Keratinocyte (primary cell): ENCODE results near the gene BRAT1. TPM values are rescaled to one million over a fixed set of nuclear protein-coding genes. Genes with fewer than 3 reads are reported as not detected.

ENCODE experiments used
- DNase-seq: peaks from one replicate; pipeline ENCODE4 v3.0.0-alpha.2; 2011; ENCODE audit warnings: low read depth, missing footprints, low spot score
- FAIRE-seq: peaks from 2 replicates; lab custom pipeline; 2011; peaks lifted over from hg19 to GRCh38; lab: Jason Lieb, UNC
- H2AFZ ChIP-seq: 2 replicates; pipeline ENCODE4 v1.6.0; 2012; ENCODE audit warnings: low read length, control low read depth, inconsistent platforms; ENCODE audit not compliant: control insufficient read depth
- H3K27ac ChIP-seq: 2 replicates; pipeline ENCODE4 v1.5.1; 2011; ENCODE audit warnings: low read length; ENCODE audit not compliant: control insufficient read depth, insufficient read depth
- H3K27me3 ChIP-seq: 3 replicates; pipeline ENCODE4 v1.6.0; 2011; ENCODE audit warnings: low read length; ENCODE audit not compliant: control insufficient read depth, insufficient read depth; ENCODE audit errors: extremely low read depth
- H3K36me3 ChIP-seq, 2 experiments: 2 replicates in 1 of 2; 3 replicates in 1 of 2; pipeline ENCODE4 v1.5.1; 2011; ENCODE audit warnings: low read length in 2 of 2, mild to moderate bottlenecking in 1 of 2; ENCODE audit not compliant: control insufficient read depth in 2 of 2, insufficient read depth in 2 of 2; ENCODE audit errors: extremely low read depth in 1 of 2
- H3K4me1 ChIP-seq: 3 replicates; pipeline ENCODE4 v1.5.1; 2011; ENCODE audit warnings: low read length; ENCODE audit not compliant: control insufficient read depth, insufficient read depth; ENCODE audit errors: extremely low read depth
- H3K4me2 ChIP-seq: 3 replicates; pipeline ENCODE4 v1.6.0; 2011; ENCODE audit warnings: low read depth, low read length; ENCODE audit not compliant: control insufficient read depth, insufficient read depth; ENCODE audit errors: extremely low read depth
- H3K4me3 ChIP-seq, 3 experiments: fragments of 200-600 bp in 1 of 3; sonication (generic) in 1 of 3; 2 replicates in 2 of 3; 3 replicates in 1 of 3; pipeline ENCODE4 v1.5.1; 2011 to 2016; ENCODE audit warnings: low read length in 3 of 3, mild to moderate bottlenecking in 3 of 3, control low read depth in 2 of 3, inconsistent platforms in 1 of 3, low read depth in 1 of 3, mixed read lengths in 1 of 3, mixed run types in 1 of 3, moderate library complexity in 1 of 3; ENCODE audit not compliant: control insufficient read depth in 2 of 3, insufficient read depth in 2 of 3; ENCODE audit errors: extremely low read depth in 1 of 3
- H3K79me2 ChIP-seq: 2 replicates; pipeline ENCODE4 v1.6.0; 2012; ENCODE audit warnings: low read length; ENCODE audit not compliant: control insufficient read depth, insufficient read depth
- H3K9ac ChIP-seq: 3 replicates; pipeline ENCODE4 v1.6.0; 2011; ENCODE audit warnings: low read length; ENCODE audit not compliant: control insufficient read depth, insufficient read depth; ENCODE audit errors: extremely low read depth
- H3K9me1 ChIP-seq: 3 replicates; pipeline ENCODE4 v1.6.0; 2011; ENCODE audit warnings: low read length; ENCODE audit not compliant: control insufficient read depth, insufficient read depth; ENCODE audit errors: extremely low read depth
- H3K9me3 ChIP-seq: 2 replicates; pipeline ENCODE4 v1.5.1; 2012; ENCODE audit warnings: low read depth, low read length; ENCODE audit not compliant: control insufficient read depth
- H4K20me1 ChIP-seq: 3 replicates; pipeline ENCODE4 v1.6.0; 2011; ENCODE audit warnings: low read length; ENCODE audit not compliant: control insufficient read depth, insufficient read depth; ENCODE audit errors: extremely low read depth
- EZH2 ChIP-seq: IDR thresholded peaks from one replicate; pipeline ENCODE4 v1.6.1; 2012; ENCODE audit warnings: inconsistent platforms, mild to moderate bottlenecking, low read length, moderate library complexity
- dilution Hi-C: fragments of 300-500 bp; cut with MboI; formaldehyde crosslinking; loops from one replicate; pipeline ENCODE4 v1.7.0; 2020; ENCODE audit warnings: low sequenced_read_pairs; ENCODE audit not compliant: extremely low pct_ligation_motif_present
- polyA plus RNA-seq, 5 experiments: library from polyadenylated mRNA; depleted of rRNA in 3 of 5; stranded (reverse) in 3 of 5; stranded (forward) in 1 of 5; unstranded in 1 of 5; fragments of >200 nt; gene quantifications; 1 replicate in 1 of 5; 2 replicates in 3 of 5; 3 replicates in 1 of 5; pipeline versions ENCODE4 v1.2.1 to v1.2.3, GENCODE V29; 2011 to 2012; ENCODE audit warnings: missing spikeins in 2 of 5, low read depth in 1 of 5, low replicate concordance in 1 of 5
- TF ChIP-seq, protein P1 (sequence below), 3 experiments: IDR thresholded peaks in 1 of 3; conservative IDR thresholded peaks in 1 of 3; optimal IDR thresholded peaks in 1 of 3; 2 replicates in 2 of 3; 3 replicates in 1 of 3; pipeline versions ENCODE3 to v1.5.1; 2011; ENCODE audit warnings: low read length in 3 of 3, mild to moderate bottlenecking in 3 of 3, moderate library complexity in 2 of 3, control low read depth in 1 of 3, inconsistent platforms in 1 of 3; ENCODE audit not compliant: insufficient read depth in 2 of 3; ENCODE audit errors: extremely low read depth in 1 of 3

The BRAT1 gene
- polyA plus RNA-seq, 1 donor (not counting 4 experiments of a cell fraction or from before 2014, with no cell fraction given) = 6.4 TPM

DNA sequence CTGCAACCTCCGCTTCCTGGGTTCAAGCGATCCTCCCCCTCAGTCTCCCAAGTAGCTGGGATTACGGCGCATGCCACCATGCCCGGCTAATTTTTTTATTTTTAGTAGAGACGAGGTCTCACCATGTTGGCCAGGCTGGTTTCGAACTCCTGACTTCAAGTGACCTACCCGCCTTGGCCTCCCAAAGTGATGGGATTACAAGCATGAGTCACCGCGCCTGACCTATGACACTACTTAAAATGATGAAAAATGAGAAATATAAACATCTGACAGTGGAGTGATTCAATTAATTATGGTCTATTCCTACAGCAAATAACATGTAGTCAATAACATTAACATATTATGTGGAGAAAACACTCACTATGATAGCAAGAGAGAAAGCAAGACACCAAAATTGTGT lies 2.2 kb downstream of the BRAT1 start:
- Histone ChIP-seq H3K4me3 (no peak overlapping the region), H3K9ac (no peak overlapping the region), H3K4me2 (peak overlapping the region; percentile 94), H3K27me3 (no peaks in the 10 kb centered on the region), H3K27ac (peak overlapping the region; percentile 26), H3K9me3 (no peaks in the 10 kb centered on the region), H3K9me1 (no peaks in the 10 kb centered on the region), H3K4me1 (peaks cover 16% of the 10 kb centered on the region), H3K79me2 (peaks cover 15% of the 10 kb centered on the region), H3K36me3 (peaks cover 4 to 5% of the 10 kb centered on the region in 2 experiments), H4K20me1 (no peaks in the 10 kb centered on the region), H2AFZ (no peak overlapping the region)
- dilution Hi-C loops = no loop called here
- no peak for TF ChIP-seq EZH2
- FAIRE-seq (no peak), DNase-seq (no peak)

DNA sequence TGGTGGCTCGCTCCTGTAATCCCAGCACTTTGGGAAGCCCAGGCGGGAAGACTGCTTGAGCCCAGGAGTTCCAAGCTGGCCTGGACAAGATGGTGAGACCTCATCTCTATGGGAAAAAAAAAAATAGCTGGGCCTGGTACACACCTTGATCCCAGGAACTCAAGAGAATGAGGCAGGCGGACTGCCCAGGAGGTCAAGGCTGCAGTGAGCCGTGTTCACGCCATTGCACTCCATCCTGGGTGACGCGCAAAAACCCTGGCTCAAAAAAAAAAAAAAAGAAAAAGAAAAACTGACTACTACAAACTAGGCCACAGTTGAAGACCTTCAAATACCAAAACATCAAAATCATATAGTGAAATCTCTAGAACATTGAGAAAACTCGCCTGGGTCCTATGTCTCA lies 3.9 kb downstream of the BRAT1 start:
- Histone ChIP-seq H3K9ac (no peak overlapping the region), H3K36me3 (peaks cover 7 to 9% of the 10 kb centered on the region in 2 experiments), H3K9me3 (no peaks in the 10 kb centered on the region), H3K4me2 (no peak overlapping the region), H3K27ac (no peak overlapping the region), H2AFZ (no peak overlapping the region), H4K20me1 (no peaks in the 10 kb centered on the region), H3K4me3 (no peak overlapping the region), H3K9me1 (no peaks in the 10 kb centered on the region), H3K4me1 (peaks cover 16% of the 10 kb centered on the region), H3K27me3 (no peaks in the 10 kb centered on the region), H3K79me2 (peaks cover 15% of the 10 kb centered on the region)
- FAIRE-seq (no peak), DNase-seq (no peak)
- dilution Hi-C loops = no loop called here
- TF ChIP-seq, protein P1, sequence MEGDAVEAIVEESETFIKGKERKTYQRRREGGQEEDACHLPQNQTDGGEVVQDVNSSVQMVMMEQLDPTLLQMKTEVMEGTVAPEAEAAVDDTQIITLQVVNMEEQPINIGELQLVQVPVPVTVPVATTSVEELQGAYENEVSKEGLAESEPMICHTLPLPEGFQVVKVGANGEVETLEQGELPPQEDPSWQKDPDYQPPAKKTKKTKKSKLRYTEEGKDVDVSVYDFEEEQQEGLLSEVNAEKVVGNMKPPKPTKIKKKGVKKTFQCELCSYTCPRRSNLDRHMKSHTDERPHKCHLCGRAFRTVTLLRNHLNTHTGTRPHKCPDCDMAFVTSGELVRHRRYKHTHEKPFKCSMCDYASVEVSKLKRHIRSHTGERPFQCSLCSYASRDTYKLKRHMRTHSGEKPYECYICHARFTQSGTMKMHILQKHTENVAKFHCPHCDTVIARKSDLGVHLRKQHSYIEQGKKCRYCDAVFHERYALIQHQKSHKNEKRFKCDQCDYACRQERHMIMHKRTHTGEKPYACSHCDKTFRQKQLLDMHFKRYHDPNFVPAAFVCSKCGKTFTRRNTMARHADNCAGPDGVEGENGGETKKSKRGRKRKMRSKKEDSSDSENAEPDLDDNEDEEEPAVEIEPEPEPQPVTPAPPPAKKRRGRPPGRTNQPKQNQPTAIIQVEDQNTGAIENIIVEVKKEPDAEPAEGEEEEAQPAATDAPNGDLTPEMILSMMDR (optimal IDR thresholded peaks at IDR 0.05 in 1 of 3, IDR thresholded peaks at IDR 0.05 in 1 of 3, conservative IDR thresholded peaks at IDR 0.05 in 1 of 3; ENCODE audit: extremely low read depth in 1 of 3, insufficient read depth in 2 of 3, low read length in 3 of 3) = no peak
- no peak for TF ChIP-seq EZH2
